Adrenal gland (tissue), 12 donors: ENCODE measurements around the gene TMEM135. TPM values are rescaled to one million over a fixed set of nuclear protein-coding genes. Genes with fewer than 3 reads are reported as not detected.

Source experiments
- DNase-seq, 7 donors: peaks; one replicate each; pipeline ENCODE4 v3.0.0-alpha.2; 2019 to 2020
- H3K27ac ChIP-seq, 5 donors: fragments of 200-600 bp; sonication (generic) in 4 of 5; 1 replicate in 3 of 5; 2 replicates in 2 of 5; pipeline versions ENCODE4 v1.5.1 to v1.8.0; 2016 to 2020; ENCODE audit warnings: mild to moderate bottlenecking in 1 of 5
- H3K27me3 ChIP-seq: fragments of 200-600 bp; 2 replicates; pipeline ENCODE4 v1.8.0; 2021
- H3K36me3 ChIP-seq, 2 donors: fragments of 200-600 bp; replicated peaks in 1 of 2; 1 replicate in 1 of 2; 2 replicates in 1 of 2; pipeline versions ENCODE4 v1.5.1 to v1.8.0; 2018 to 2022
- H3K4me1 ChIP-seq, 2 donors: fragments of 200-600 bp; replicated peaks in 1 of 2; 1 replicate in 1 of 2; 2 replicates in 1 of 2; pipeline versions ENCODE4 v1.5.1 to v1.8.0; 2018 to 2021
- H3K4me3 ChIP-seq, 4 donors: fragments of 200-600 bp; sonication (generic) in 3 of 4; one replicate each; pipeline ENCODE4 v1.5.1; 2016 to 2018
- H3K9me3 ChIP-seq, 3 donors: fragments of 200-600 bp; sonication (generic) in 1 of 3; replicated peaks in 1 of 3; 1 replicate in 2 of 3; 2 replicates in 1 of 3; pipeline versions ENCODE4 v1.5.1 to v1.8.0; 2016 to 2021
- CTCF ChIP-seq, 6 experiments: fragments of 450-650 bp in 4 of 6; fragments of 200-600 bp in 2 of 6; sonication (generic) in 1 of 6; IDR thresholded peaks; 1 replicate in 5 of 6; 2 replicates in 1 of 6; pipeline versions ENCODE4 v1.5.1 to v1.8.0; 2016 to 2021; ENCODE audit warnings: antibody characterized with exemption in 6 of 6, mild to moderate bottlenecking in 2 of 6, moderate library complexity in 1 of 6
- POLR2A ChIP-seq, 2 donors: fragments of 450-650 bp; IDR thresholded peaks; one replicate each; pipeline ENCODE4 v1.6.1; 2017; ENCODE audit warnings: antibody characterized with exemption in 2 of 2, mild to moderate bottlenecking in 2 of 2, moderate library complexity in 1 of 2
- WGBS, 4 donors: extraction: QIAGEN DNeasy Blood & Tissue Kit in 2 of 4; methylation state at CpG; one replicate each; pipeline versions ENCODE4 v1.1.5 to v1.1.7; 2013 to 2017; 5-methylcytosine and 5-hydroxymethylcytosine counted together
- intact Hi-C, 2 donors: fragments of 100-400 bp; cut with DNase I; formaldehyde crosslinking; loops; one replicate each; pipeline versions ENCODE4 v1.14.1 to v1.15.0; 2022 to 2023
- polyA plus RNA-seq, 3 donors: library from polyadenylated mRNA; stranded (reverse); fragments of 200-250 nt in 2 of 3; fragments of 350-450 nt in 1 of 3; fragmentation: Illumina TruSeq in 1 of 3; extraction: RNeasy Lipid Tissue Mini Kit (QIAGEN cat#74804) in 1 of 3; gene quantifications; one replicate each; pipeline ENCODE4 v1.2.3, GENCODE V29; 2013 to 2014
- total RNA-seq, 9 donors: library from RNA; depleted of rRNA in 4 of 9; stranded (reverse); fragments of >200 nt in 4 of 9; fragments of 120-200 nt in 1 of 9; fragmentation: NEBNext Ultra II Directional in 1 of 9; extraction: Animal tissue kit (Norgen Biotek cat#: 25700) in 1 of 9; gene quantifications; one replicate each; pipeline versions ENCODE4 v1.1.0 to v1.2.4, GENCODE V29; 2013 to 2023
- donor health status: healthy with polysubstance abuse.
- donor health status: Bipolar disorder and iron deficiency.
- donor health status: DM: yes; HTN: yes; CAD: no.
- donor health status: DM: no; HTN: no; CAD: no.
- donor health status: DM: no; HTN: no; CAD: no.
- donor health status: DM: yes; HTN: yes; CAD: no.

The TMEM135 gene
- total and polyA plus RNA-seq, 12 donors, result 8.2 to 101 (median 44.5) TPM

GRCh38 chr11:87194985-87195820 lies 157.5 kb downstream of the TMEM135 start:
- Histone ChIP-seq H3K4me3 (no peak overlapping the region), H3K9me3 (no peaks in the 10 kb centered on the region), H3K4me1 (no peaks in the 10 kb centered on the region), H3K27me3 (no peaks in the 10 kb centered on the region), H3K27ac (no peak overlapping the region), H3K36me3 (no peaks in the 10 kb centered on the region)
- TF ChIP-seq CTCF (IDR thresholded peaks at IDR 0.05) (no peak), POLR2A (IDR thresholded peaks at IDR 0.05) (no peak)
- no peak for DNase-seq
- intact Hi-C loops, result no loop called here
- WGBS, 4 donors, result 90 to 95% (median 94%) methylated on average over 14 of the region's 14 CpGs

GRCh38 chr11:87198266-87198881 lies 160.6 kb downstream of the TMEM135 start:
- H3K36me3 ChIP-seq, result no peaks in the 10 kb centered on the region
- WGBS, 4 donors, result 67 to 84% (median 74%) methylated on average over 3 of the region's 3 CpGs
- no peaks in the 10 kb centered on the region for H3K9me3 ChIP-seq
- intact Hi-C loops, result no loop called here
- DNase-seq, result no peak
- H3K27ac ChIP-seq, result no peak overlapping the region
- no peak overlapping the region for H3K4me3 ChIP-seq
- no peaks in the 10 kb centered on the region for H3K27me3 ChIP-seq
- TF ChIP-seq CTCF (IDR thresholded peaks at IDR 0.05) (no peak), POLR2A (IDR thresholded peaks at IDR 0.05) (no peak)
- no peaks in the 10 kb centered on the region for H3K4me1 ChIP-seq

GRCh38 chr11:87201376-87201775 lies 163.6 kb downstream of the TMEM135 start:
- Histone ChIP-seq H3K27me3 (no peaks in the 10 kb centered on the region), H3K27ac (no peak overlapping the region), H3K9me3 (no peaks in the 10 kb centered on the region), H3K4me1 (peaks cover 0 to 11% of the 10 kb centered on the region in 2 donors), H3K36me3 (no peaks in the 10 kb centered on the region), H3K4me3 (no peak overlapping the region)
- WGBS, 4 donors, result 82 to 91% (median 85%) methylated on average over 2 of the region's 2 CpGs
- TF ChIP-seq POLR2A (IDR thresholded peaks at IDR 0.05) (no peak), CTCF (IDR thresholded peaks at IDR 0.05) (no peak)
- intact Hi-C loops, result no loop called here
- DNase-seq, result no peak

GRCh38 chr11:87203907-87204602 lies 166.3 kb downstream of the TMEM135 start:
- Histone ChIP-seq H3K4me1 (peaks cover 0 to 11% of the 10 kb centered on the region in 2 donors), H3K36me3 (no peaks in the 10 kb centered on the region), H3K27ac (no peak overlapping the region), H3K9me3 (no peaks in the 10 kb centered on the region), H3K4me3 (no peak overlapping the region), H3K27me3 (no peaks in the 10 kb centered on the region)
- WGBS, 4 donors, result 71 to 85% (median 81%) methylated on average over 5 of the region's 5 CpGs
- TF ChIP-seq POLR2A (IDR thresholded peaks at IDR 0.05) (no peak), CTCF (IDR thresholded peaks at IDR 0.05) (no peak)
- DNase-seq, result no peak
- intact Hi-C loops, result no loop called here
